ENCODE measurements around the gene CARD18. TPM values are rescaled to one million over a fixed set of nuclear protein-coding genes. Genes with fewer than 3 reads are reported as not detected.

CARD18 gene
- total RNA-seq, 1 experiment from 2014 or later = not detected

DNA sequence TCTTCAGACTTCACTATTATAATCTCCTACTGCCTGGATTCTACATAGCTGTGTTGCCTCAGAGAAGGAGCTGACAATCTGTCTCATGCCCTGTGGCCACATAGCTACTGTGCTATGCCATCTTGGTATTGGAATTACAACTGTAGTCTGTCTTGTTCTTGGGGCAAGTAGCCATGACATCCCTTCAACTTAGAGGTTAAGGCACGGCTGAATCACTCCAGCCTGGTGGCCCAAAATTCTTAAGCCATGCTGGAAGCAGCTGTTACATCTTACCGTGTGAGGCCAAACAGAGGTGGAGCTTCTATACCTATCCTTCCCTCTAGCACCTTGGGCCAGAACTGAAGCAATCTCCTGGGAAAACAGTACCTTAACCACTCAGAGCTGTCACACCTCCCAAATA lies 14.8 kb downstream of the CARD18 start:
- no peak overlapping the region for H2BK20ac ChIP-seq (ENCODE audit: low read depth, low read length, poor library complexity, severe bottlenecking)
- no peak overlapping the region for H3K18ac ChIP-seq (ENCODE audit: insufficient read length, low read depth, low read length)
- no peak overlapping the region for H2AK5ac ChIP-seq (ENCODE audit: insufficient read length, low read length)
- no peaks in the 10 kb centered on the region for H3K79me2 ChIP-seq (ENCODE audit: insufficient read depth, low read length)
- no peak overlapping the region for H4K5ac ChIP-seq (ENCODE audit: insufficient read length, low read depth, low read length)
- no peak overlapping the region for H3K56ac ChIP-seq (ENCODE audit: insufficient read length, low read depth, low read length)
- H3K27me3 ChIP-seq (ENCODE audit: insufficient read depth, low read length) = no peaks in the 10 kb centered on the region
- Mint-ChIP-seq H3K9me3 (peaks cover 0 to 3% of the 10 kb centered on the region in 2 experiments; a peak in 1 of 5 replicates), H3K27ac (no peak overlapping the region), H3K4me1 (no peaks in the 10 kb centered on the region), H3K27me3 (ENCODE audit: low read depth) (no peaks in the 10 kb centered on the region), H3K36me3 (ENCODE audit: insufficient read depth in 1 of 3, low read depth in 3 of 3) (peaks cover 0 to 2% (median 0%) of the 10 kb centered on the region in 3 experiments; a peak in 3 of 7 replicates), H3K4me3 (no peak overlapping the region)
- no peaks in the 10 kb centered on the region for H3K23me2 ChIP-seq (ENCODE audit: insufficient read length, low read depth, low read length, poor library complexity, severe bottlenecking)
- TF ChIP-seq, protein P1, sequence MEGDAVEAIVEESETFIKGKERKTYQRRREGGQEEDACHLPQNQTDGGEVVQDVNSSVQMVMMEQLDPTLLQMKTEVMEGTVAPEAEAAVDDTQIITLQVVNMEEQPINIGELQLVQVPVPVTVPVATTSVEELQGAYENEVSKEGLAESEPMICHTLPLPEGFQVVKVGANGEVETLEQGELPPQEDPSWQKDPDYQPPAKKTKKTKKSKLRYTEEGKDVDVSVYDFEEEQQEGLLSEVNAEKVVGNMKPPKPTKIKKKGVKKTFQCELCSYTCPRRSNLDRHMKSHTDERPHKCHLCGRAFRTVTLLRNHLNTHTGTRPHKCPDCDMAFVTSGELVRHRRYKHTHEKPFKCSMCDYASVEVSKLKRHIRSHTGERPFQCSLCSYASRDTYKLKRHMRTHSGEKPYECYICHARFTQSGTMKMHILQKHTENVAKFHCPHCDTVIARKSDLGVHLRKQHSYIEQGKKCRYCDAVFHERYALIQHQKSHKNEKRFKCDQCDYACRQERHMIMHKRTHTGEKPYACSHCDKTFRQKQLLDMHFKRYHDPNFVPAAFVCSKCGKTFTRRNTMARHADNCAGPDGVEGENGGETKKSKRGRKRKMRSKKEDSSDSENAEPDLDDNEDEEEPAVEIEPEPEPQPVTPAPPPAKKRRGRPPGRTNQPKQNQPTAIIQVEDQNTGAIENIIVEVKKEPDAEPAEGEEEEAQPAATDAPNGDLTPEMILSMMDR (conservative IDR thresholded peaks at IDR 0.05) = no peak
- H4K91ac ChIP-seq (ENCODE audit: insufficient read length, low read depth, low read length) = no peak overlapping the region
- H3K4me1 ChIP-seq (ENCODE audit: insufficient read depth, low read length) = no peaks in the 10 kb centered on the region
- H4K8ac ChIP-seq (replicated peaks; ENCODE audit: insufficient read length, low read depth, low read length) = no peak overlapping the region
- H2BK15ac ChIP-seq (ENCODE audit: low read depth, low read length) = no peak overlapping the region
- DNase-seq = no peak
- no peak overlapping the region for H3K4me2 ChIP-seq (ENCODE audit: insufficient read depth, insufficient read length, low read length)
- no peak overlapping the region for H2AFZ ChIP-seq (ENCODE audit: low read length)
- H3T11ph ChIP-seq (ENCODE audit: low read length) = no peak overlapping the region
- no peak overlapping the region for H2BK120ac ChIP-seq (ENCODE audit: low read depth, low read length, poor library complexity, severe bottlenecking)
- WGBS (ENCODE audit: extremely low coverage, insufficient read length, low lambda C conversion rate) = no CpG with 5 or more reads among the region's 2 CpGs
- H3K79me1 ChIP-seq (ENCODE audit: insufficient read depth, low read depth, low read length, poor library complexity, severe bottlenecking) = no peaks in the 10 kb centered on the region
- no peak overlapping the region for H2BK12ac ChIP-seq (ENCODE audit: insufficient read length, low read depth, low read length)
- H2BK5ac ChIP-seq (ENCODE audit: insufficient read length, low read length) = no peak overlapping the region
- H3K14ac ChIP-seq (ENCODE audit: insufficient read depth, low read length) = no peak overlapping the region
- no peak overlapping the region for H3K4ac ChIP-seq (ENCODE audit: low read depth, low read length)
- no peak overlapping the region for H3K23ac ChIP-seq (ENCODE audit: insufficient read length, low read depth, low read length)
- H3K9me3 ChIP-seq (ENCODE audit: control insufficient read depth, low read depth, low read length) = no peaks in the 10 kb centered on the region
- no peak overlapping the region for H3K27ac ChIP-seq (ENCODE audit: insufficient read length, low read depth, low read length)
- no peak overlapping the region for H3K9ac ChIP-seq (ENCODE audit: extremely low read depth, insufficient read length, low read length)
- H4K20me1 ChIP-seq (ENCODE audit: control insufficient read depth, insufficient read depth, insufficient read length) = no peaks in the 10 kb centered on the region

Measured in H9 (cell line).